GM13976 (cell line): ENCODE data around the gene FLG.

Experiments
- DNase-seq: peaks from one replicate; pipeline ENCODE4 v3.0.0; 2012; ENCODE audit warnings: low spot score
- CTCF ChIP-seq: IDR thresholded peaks from 2 replicates; pipeline ENCODE4 v1.5.1; 2012; ENCODE audit warnings: borderline replicate concordance, mild to moderate bottlenecking; ENCODE audit not compliant: insufficient read depth; ENCODE audit errors: extremely low read depth, missing control alignments, control extremely low read depth
- in situ Hi-C: fragments of 300-500 bp; cut with MboI; formaldehyde crosslinking; loops from one replicate; pipeline ENCODE4 v1.12.0; 2022; ENCODE audit warnings: low sequenced_read_pairs, mixed read lengths, inconsistent platforms; ENCODE audit not compliant: unreplicated experiment

Gene FLG

GRCh38 chr1:152325111-152325510 is at the start of gene FLG:
TSS of gene FLG (minus strand) at chr1:152325239. CDS start at chr1:152315456, 9,783 bp downstream.
- TF ChIP-seq CTCF, result no peak
- no peak for DNase-seq
- in situ Hi-C loops, result no loop called here

GRCh38 chr1:152374451-152374850 is 49.4 kb upstream of the FLG start:
- in situ Hi-C loops, result no loop called here
- DNase-seq, result no peak
- TF ChIP-seq CTCF, result no peak

- in situ Hi-C loops, result no loop called here
- TF ChIP-seq CTCF, result no peak
- no peak for DNase-seq
Measured at GRCh38 chr1:152372672-152373071, 47.6 kb upstream of the FLG start.

GRCh38 chr1:152367436-152367835 is 42.4 kb upstream of the FLG start:
- in situ Hi-C loops, result no loop called here
- no peak for TF ChIP-seq CTCF

GRCh38 chr1:152359906-152360305 is 34.9 kb upstream of the FLG start, which contains the start of gene FLG2:
TSS of gene FLG2 (minus strand) at chr1:152360006. CDS start at chr1:152358884, 1,122 bp downstream.
- DNase-seq, result no peak
- TF ChIP-seq CTCF, result no peak
- in situ Hi-C loops, result no loop called here

More at GRCh38 chr1:152367436-152367835, 42.4 kb upstream of the FLG start:
- no peak for DNase-seq

- in situ Hi-C loops, result no loop called here
- TF ChIP-seq CTCF, result no peak
- no peak for DNase-seq
Measured at GRCh38 chr1:152356736-152357135, 31.7 kb upstream of the FLG start.

GRCh38 chr1:152349611-152350010 is 24.6 kb upstream of the FLG start:
- TF ChIP-seq CTCF, result no peak
- DNase-seq, result no peak
- in situ Hi-C loops, result no loop called here
